Activated CD4-positive, alpha-beta T cell treated with anti-CD3 and anti-CD28 coated beads, Interleukin-2, amount 10 ng/mL, durations not matched to agents 24 days and 14 days (primary cell): ENCODE results near the gene NECTIN1. TPM values are rescaled to one million over a fixed set of nuclear protein-coding genes. Genes with fewer than 3 reads are reported as not detected.

ENCODE experiments used
- DNase-seq: peaks from one replicate; pipeline ENCODE4 v3.0.0; 2022
- H3K27ac Mint-ChIP-seq: one replicate; pipeline ENCODE4 v1.8.0; 2022; ENCODE audit warnings: mild to moderate bottlenecking, mixed read lengths
- H3K27me3 Mint-ChIP-seq: one replicate; pipeline ENCODE4 v1.8.0; 2022; ENCODE audit warnings: mixed read lengths
- H3K36me3 Mint-ChIP-seq: one replicate; pipeline ENCODE4 v1.8.0; 2022; ENCODE audit warnings: low read depth, mild to moderate bottlenecking, mixed read lengths
- H3K4me1 Mint-ChIP-seq: one replicate; pipeline ENCODE4 v1.8.0; 2021; ENCODE audit warnings: mixed read lengths
- H3K4me3 Mint-ChIP-seq: one replicate; pipeline ENCODE4 v1.8.0; 2022; ENCODE audit warnings: mild to moderate bottlenecking, moderate library complexity, mixed read lengths
- H3K9me3 Mint-ChIP-seq: one replicate; pipeline ENCODE4 v1.8.0; 2021; ENCODE audit warnings: mixed read lengths
- intact Hi-C: fragments of 100-400 bp; cut with micrococcal nuclease; formaldehyde crosslinking; loops from one replicate; pipeline ENCODE4 v1.15.1; 2023
- total RNA-seq: library from RNA; stranded (reverse); gene quantifications from 2 replicates; pipeline ENCODE4 v1.2.3, GENCODE V29; 2022

NECTIN1 gene, protein sequence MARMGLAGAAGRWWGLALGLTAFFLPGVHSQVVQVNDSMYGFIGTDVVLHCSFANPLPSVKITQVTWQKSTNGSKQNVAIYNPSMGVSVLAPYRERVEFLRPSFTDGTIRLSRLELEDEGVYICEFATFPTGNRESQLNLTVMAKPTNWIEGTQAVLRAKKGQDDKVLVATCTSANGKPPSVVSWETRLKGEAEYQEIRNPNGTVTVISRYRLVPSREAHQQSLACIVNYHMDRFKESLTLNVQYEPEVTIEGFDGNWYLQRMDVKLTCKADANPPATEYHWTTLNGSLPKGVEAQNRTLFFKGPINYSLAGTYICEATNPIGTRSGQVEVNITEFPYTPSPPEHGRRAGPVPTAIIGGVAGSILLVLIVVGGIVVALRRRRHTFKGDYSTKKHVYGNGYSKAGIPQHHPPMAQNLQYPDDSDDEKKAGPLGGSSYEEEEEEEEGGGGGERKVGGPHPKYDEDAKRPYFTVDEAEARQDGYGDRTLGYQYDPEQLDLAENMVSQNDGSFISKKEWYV
- total RNA-seq: 3.1 and 5.7 TPM in 2 replicates

DNA sequence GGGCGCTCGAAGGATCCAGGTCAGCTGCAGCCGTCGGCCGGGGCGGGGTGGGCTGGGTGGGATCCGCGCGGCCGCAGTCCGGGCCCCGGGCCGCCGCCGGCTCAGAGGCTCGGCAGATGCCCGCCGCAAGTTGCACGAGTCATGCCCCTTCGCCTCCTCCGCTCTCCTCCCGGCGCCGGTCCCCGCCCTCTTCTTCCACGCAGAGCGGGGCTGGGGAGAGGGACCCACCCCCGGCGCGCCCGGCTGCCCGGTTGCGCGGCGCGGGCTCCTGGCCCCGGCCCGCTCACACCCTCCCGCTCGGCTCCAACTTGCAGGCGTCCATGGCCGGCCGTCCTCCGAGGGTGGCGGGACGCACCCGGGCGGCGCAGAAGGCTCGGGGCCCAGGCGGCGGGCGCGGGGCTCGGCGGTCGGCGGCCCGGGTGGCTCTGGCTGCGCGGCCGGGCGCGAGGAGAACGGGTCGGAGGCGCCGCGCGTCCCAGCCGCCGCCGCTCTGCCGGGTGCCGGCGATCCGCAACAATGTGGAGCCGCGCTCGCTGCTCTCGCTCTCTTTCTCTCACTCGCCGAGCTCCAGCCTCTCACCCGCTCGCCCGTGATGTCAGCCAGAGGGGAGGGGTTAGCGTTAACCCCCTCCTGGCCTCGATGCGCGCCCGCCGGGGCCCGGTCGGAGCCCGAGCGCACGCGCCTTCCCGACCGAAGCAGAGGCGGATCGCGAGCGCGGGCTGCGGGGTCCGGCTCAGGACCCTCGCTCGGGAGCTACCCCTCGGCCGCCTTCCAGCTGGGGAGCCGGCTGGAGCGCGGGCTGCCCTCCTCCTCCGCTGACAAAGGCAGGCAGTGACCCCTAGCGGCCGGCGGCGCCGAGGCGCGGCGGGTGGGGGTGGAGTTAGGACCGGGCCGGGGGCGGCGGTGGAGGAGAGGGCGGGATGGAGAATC, at the start of gene NECTIN1:
NECTIN1 (minus strand) TSS at position 550 of the 930 bp plus-strand sequence. CDS start 647 bp downstream, outside the sequence.
- peaks cover 73% of the 10 kb centered on the region for H3K27me3 Mint-ChIP-seq
- H3K27ac Mint-ChIP-seq: peak within 1 kb of the TSS; percentile 58
- intact Hi-C loops: loop anchor here (1.0 to 5.0 kb wide), 4 partner anchors 63 to 440 kb away; no protein-coding TSS in a partner anchor
- H3K9me3 Mint-ChIP-seq: no peaks in the 10 kb centered on the region
- H3K36me3 Mint-ChIP-seq: no peaks in the 10 kb centered on the region
- peak within 1 kb of the TSS; percentile 85 for H3K4me3 Mint-ChIP-seq
- H3K4me1 Mint-ChIP-seq: peaks cover 15% of the 10 kb centered on the region
- DNase-seq: peak; percentile 96

DNA sequence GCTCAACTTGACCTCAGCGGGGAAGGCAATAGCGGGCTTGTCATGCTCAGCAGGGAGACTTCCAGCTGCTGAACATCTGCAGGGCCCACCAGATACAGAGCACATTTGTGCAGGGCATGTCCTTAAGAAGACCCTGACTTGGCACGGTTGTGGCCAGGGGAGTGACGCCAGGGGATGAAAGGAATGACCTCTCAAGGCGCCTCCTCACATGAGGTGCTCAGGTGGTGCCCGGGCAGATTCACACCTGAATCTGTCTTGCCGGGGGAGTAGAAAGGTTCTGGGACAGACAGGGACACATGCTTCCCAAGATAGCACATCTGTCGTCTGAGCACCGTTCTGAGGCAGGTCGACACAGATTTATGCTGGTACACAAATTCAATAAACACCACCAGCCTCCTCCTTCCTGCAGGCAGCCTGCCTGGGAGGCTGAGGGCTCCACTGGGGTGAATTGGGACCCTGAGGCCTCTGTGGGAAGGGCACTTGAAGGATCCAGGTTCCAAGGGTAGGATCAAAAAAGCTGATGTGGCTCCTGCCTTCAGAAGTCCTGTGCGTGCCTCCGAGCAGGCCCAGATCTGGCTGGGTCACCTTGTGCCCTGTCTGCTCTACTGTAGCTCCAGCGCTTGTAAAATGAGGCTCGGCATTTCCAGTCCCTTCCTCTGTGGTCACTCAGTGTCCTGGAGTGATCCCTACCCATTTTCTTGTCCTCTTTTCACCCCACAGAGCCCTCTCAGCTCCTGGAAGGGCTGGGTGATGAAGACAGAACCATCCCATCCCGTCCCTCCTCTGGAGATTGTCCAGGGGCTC, 49.6 kb upstream of the NECTIN1 start:
- intact Hi-C loops: no loop called here
- H3K27ac Mint-ChIP-seq: no peak overlapping the region
- no peaks in the 10 kb centered on the region for H3K9me3 Mint-ChIP-seq
- no peaks in the 10 kb centered on the region for H3K36me3 Mint-ChIP-seq
- DNase-seq: no peak
- H3K4me3 Mint-ChIP-seq: no peak overlapping the region
- H3K4me1 Mint-ChIP-seq: no peaks in the 10 kb centered on the region
- no peaks in the 10 kb centered on the region for H3K27me3 Mint-ChIP-seq

DNA sequence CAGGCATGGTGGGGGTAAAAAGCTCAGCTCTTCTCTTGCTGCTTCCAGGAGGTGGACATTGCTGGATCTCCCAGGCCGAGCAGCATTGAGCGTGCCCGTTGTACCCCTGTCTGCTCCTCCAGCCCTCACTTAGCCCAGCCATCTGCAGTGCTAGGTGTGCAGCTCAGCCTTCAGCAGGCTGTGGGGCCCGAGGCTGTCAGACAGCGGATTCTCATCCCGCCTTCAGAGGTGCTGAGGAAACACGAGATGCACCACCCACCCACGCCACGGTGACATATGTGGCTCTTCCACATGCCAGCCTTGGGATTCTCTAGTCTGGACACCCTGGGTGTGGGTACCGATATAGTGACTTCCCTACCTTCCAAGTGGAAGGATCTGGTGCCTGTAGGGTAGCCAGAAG, 48.9 kb upstream of the NECTIN1 start:
- H3K4me1 Mint-ChIP-seq: no peaks in the 10 kb centered on the region

DNA sequence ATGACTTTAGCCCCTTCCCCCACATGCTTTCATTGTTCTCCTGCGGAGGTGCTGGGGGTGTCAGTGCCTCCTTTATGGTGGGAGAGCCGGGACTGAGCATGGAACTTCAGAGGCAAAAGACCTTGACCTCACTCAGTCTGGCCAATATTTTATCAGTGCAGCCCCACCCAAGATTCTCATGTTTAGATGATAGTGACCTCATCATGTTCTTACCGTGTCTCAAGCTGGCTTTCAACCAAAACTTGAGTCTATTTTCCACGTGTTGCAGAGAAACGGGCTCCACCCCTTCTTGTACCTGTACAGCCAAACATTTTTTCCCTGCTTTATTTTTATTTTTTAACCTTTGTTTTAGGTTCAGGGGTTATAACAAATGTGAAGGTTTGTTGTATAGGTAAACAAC, 47.7 kb upstream of the NECTIN1 start:
- Mint-ChIP-seq H3K9me3 (no peaks in the 10 kb centered on the region), H3K27me3 (no peaks in the 10 kb centered on the region), H3K27ac (no peak overlapping the region), H3K4me1 (no peaks in the 10 kb centered on the region), H3K36me3 (no peaks in the 10 kb centered on the region), H3K4me3 (no peak overlapping the region)
- no peak for DNase-seq
- intact Hi-C loops: no loop called here

More for the DNA sequence above, 48.9 kb upstream of the NECTIN1 start:
- intact Hi-C loops: no loop called here
- H3K36me3 Mint-ChIP-seq: no peaks in the 10 kb centered on the region
- H3K27me3 Mint-ChIP-seq: no peaks in the 10 kb centered on the region
- no peak overlapping the region for H3K27ac Mint-ChIP-seq
- H3K9me3 Mint-ChIP-seq: no peaks in the 10 kb centered on the region
- no peak for DNase-seq
- H3K4me3 Mint-ChIP-seq: no peak overlapping the region

DNA sequence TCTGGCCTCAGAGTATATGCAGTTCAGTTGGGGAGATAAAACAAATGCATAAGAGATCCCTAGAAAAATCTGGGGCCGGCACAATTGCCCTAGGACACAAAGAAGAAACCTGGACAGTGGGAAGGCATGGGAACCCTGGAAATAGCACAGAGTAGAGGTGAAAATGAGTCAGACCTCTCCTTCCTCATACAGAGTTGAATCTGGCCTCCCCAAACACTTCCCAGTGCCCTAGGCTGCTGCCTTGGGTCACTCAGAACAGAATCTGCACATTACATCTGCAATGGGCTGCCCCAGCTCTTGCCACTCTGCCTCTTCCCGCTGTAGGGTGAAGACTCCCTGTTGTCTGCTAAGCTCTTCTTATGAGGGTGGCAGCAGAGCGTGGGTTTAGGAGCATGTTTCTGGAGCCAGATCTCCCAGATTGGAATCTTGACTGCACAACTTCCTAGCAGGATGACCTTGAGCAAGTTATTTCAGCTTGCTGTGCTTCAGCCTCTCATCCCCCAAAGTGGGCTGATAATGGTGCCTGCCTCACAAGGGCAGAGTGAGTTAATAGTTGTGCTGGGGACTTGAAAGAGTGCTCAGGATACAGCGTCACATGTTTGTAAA, 47.1 kb upstream of the NECTIN1 start:
- DNase-seq: no peak
- Mint-ChIP-seq H3K4me3 (no peak overlapping the region), H3K4me1 (no peaks in the 10 kb centered on the region), H3K9me3 (no peaks in the 10 kb centered on the region), H3K27ac (no peak overlapping the region), H3K27me3 (no peaks in the 10 kb centered on the region), H3K36me3 (no peaks in the 10 kb centered on the region)
- intact Hi-C loops: no loop called here

DNA sequence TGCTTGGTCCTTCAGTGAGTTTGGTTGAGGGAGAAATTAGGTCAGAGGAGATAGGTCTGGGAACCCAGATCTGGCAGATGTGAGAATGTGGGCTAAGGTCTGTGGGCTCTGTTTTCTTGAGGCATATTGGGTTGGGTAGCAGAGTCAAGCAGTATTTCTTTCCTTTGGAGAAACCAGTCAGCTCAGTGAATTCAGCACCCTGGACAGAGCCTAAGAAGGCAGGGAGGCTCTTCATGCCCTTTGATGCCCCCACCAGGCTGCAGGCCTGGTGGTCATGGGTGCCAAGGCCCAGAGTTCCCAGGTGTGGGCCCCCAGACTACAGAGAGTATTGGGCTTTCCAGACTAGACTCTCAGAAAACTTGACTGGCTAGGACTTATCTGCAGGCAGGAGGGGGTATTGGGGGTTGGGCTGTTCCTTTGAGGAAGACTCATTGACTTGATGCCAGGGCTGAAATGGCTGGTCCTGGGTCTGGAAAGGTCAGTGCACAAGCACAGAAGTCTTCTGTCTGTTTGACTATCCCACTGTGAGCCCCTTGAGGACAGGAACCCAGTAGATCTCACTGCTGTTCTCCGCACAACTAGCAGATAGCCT, 45.3 kb upstream of the NECTIN1 start:
- H3K9me3 Mint-ChIP-seq: no peaks in the 10 kb centered on the region
- peaks cover 2% of the 10 kb centered on the region for H3K27me3 Mint-ChIP-seq
- H3K36me3 Mint-ChIP-seq: no peaks in the 10 kb centered on the region
- intact Hi-C loops: no loop called here
- DNase-seq: peak; percentile 74
- no peaks in the 10 kb centered on the region for H3K4me1 Mint-ChIP-seq
- no peak overlapping the region for H3K4me3 Mint-ChIP-seq
- no peak overlapping the region for H3K27ac Mint-ChIP-seq

DNA sequence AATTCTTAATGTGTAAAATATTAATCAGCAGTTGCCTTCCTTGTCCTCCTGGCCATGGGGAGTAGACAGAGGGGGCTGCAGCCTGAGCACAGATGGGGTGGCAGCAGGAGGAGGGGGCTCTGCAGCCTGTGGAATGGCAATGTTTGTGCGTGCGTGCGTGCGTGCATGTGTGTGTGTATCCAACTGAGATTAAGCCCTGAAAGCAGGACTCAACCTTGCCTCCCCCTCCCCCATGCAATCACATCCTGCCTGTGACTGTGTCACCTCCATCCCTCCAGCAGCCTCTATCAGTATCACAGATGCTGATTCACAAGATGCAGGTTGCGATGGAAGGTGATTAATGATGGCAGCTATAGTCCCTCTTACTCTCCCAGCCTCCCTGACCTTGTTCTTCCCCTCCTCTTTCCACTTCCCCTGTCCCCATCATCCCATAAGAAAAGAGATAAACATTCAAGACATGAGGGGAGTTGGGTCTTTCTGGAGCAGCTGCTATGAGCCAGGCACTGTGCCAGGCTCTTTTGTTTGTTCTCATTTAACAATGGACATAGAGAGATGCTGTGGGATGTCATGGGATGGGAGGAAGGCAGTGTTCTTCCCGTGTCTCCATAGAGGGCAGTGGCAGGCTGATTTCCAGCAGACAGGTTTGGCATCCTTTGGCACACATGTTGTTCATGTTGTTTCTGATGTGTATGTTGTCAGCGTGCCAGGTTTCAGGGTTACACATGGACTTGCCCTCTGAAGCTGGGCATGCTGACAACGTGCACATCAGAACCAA, 43.8 kb upstream of the NECTIN1 start:
- Mint-ChIP-seq H3K4me3 (no peak overlapping the region), H3K36me3 (no peaks in the 10 kb centered on the region)

DNA sequence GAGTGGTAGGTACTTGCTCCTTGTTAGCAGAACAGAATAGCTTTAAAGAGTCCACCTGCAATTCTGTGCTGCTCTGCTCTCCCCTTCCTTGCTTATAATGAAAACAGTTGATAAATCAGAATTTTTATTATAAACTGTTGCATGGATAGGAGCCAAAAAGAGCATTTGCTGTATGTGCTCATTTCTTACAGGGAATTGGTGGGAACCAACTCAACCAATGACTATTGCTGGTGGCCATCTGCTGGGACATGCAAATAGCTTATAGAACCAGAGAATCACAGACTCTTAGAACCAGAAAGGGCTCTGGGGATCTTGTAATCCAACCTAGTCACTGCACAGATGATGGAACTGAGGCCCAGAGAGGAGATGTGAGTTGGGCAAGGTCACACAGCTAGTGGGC, 43.1 kb upstream of the NECTIN1 start:
- Mint-ChIP-seq H3K27ac (no peak overlapping the region), H3K4me1 (no peaks in the 10 kb centered on the region), H3K36me3 (no peaks in the 10 kb centered on the region), H3K9me3 (no peaks in the 10 kb centered on the region), H3K27me3 (peaks cover 5% of the 10 kb centered on the region), H3K4me3 (no peak overlapping the region)
- intact Hi-C loops: no loop called here
- no peak for DNase-seq

More for the DNA sequence above, 43.8 kb upstream of the NECTIN1 start:
- no peak for DNase-seq
- H3K9me3 Mint-ChIP-seq: no peaks in the 10 kb centered on the region
- H3K27me3 Mint-ChIP-seq: peaks cover 5% of the 10 kb centered on the region
- no peaks in the 10 kb centered on the region for H3K4me1 Mint-ChIP-seq
- intact Hi-C loops: no loop called here
- no peak overlapping the region for H3K27ac Mint-ChIP-seq

DNA sequence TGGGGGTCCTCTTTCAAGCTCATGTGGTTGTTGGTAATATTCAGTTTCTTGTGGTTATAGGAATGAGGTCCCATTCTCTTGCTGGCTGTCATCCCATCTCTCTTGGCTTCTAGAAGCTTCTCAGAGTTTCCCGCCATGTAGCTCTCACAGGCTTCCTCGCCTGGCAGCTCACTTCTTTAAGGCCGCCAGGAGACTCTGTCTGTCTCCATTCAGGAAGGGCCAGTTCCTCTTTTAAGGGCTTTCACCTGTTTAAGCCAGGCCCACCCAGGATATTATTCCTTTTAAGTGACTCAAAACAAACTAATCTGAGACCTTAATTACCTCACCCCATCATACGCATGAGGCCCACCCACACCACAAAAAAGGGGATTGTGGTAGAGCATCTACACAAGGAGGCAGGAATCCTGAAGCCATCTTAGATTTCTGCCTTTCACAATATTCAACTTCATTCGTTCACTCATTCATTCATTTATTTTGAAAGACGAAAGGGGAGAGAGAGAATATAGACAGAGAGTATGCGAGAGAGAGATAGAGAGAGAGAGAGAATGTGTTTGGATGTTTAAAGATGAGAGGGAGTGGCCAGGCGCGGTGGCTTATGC, 42.3 kb upstream of the NECTIN1 start:
- H3K4me1 Mint-ChIP-seq: no peaks in the 10 kb centered on the region
- no peaks in the 10 kb centered on the region for H3K9me3 Mint-ChIP-seq
- no peak for DNase-seq
- H3K4me3 Mint-ChIP-seq: no peak overlapping the region
- peaks cover 5% of the 10 kb centered on the region for H3K27me3 Mint-ChIP-seq
- no peak overlapping the region for H3K27ac Mint-ChIP-seq
- no peaks in the 10 kb centered on the region for H3K36me3 Mint-ChIP-seq
- intact Hi-C loops: no loop called here

DNA sequence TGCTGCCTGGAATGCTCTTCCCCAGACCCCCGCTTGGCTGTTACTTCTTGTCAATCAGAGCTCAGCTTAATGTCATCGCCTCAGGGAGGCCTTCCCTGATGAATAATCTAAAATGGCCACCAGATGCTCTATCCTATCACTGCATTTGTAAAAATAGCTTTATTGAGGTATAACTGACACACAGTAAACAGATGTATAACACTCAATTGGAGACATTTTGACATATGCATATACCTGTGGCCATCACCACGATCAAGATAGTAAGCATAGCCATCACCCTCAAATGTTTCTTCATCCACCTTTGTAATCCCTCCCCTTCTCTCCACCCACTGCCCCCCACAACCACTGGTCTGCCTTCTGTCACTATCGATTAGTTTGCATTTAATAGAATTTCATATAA, 36.6 kb upstream of the NECTIN1 start:
- Mint-ChIP-seq H3K27ac (no peak overlapping the region), H3K9me3 (no peaks in the 10 kb centered on the region), H3K36me3 (no peaks in the 10 kb centered on the region), H3K27me3 (peaks cover 7% of the 10 kb centered on the region), H3K4me3 (no peak overlapping the region), H3K4me1 (no peaks in the 10 kb centered on the region)
- no peak for DNase-seq
- intact Hi-C loops: no loop called here

DNA sequence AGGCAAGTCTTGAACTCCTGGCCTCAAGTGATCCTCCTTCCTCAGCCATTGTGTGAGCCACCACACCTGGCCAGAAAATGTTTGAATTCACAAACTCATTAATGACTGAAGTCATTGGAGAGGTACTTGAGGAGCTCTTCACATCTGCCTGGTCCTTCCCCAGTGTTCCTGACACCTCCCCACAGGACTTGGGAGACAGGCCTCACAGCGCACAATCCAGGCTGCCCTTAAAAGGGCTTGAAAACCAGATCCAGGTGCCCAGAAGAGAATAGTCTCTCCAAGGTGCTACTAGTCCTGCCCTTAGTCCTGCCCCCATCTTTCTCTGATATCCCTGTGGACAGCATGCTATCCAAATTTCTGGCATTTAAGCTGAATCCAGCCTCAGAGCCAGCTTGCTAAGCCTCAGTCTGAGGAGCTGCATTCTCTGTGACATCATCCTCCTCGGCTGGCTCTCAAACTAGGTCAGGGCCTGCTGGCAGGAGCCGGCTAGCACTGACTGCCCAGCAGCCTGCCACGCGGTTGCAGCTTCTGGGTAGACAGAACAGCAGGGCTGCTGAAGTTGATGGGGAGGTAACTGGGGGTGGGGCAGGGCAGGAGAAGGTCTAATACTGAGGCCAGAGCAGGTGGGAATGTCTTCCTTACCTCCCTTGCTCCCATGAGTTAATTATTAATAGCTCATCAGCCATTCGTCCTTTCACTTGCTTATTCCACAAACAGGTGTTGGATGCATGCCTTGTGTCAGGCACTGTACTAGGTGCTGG, 35.3 kb upstream of the NECTIN1 start:
- Mint-ChIP-seq H3K36me3 (no peaks in the 10 kb centered on the region), H3K9me3 (no peaks in the 10 kb centered on the region), H3K27me3 (peaks cover 4% of the 10 kb centered on the region), H3K4me3 (no peak overlapping the region), H3K4me1 (no peaks in the 10 kb centered on the region), H3K27ac (no peak overlapping the region)
- intact Hi-C loops: no loop called here
- no peak for DNase-seq
